Activated T-cell treated with anti-CD3 and anti-CD28 coated beads, Interleukin-2, amount 50 U/mL, for 24 hours (primary cell): Measurements from ENCODE around the gene DDIT4.
A peak's percentile ranks its signal among the peaks of the same experiment; 100 is the strongest.

Source experiments
- DNase-seq: peaks from one replicate; pipeline ENCODE4 v3.0.0-alpha.2; 2020
- H3K27ac Mint-ChIP-seq: 2 replicates; pipeline ENCODE4 v1.8.0; 2020; ENCODE audit warnings: mild to moderate bottlenecking, mixed read lengths
- H3K27me3 Mint-ChIP-seq: 2 replicates; pipeline ENCODE4 v1.8.0; 2020; ENCODE audit warnings: mixed read lengths
- H3K36me3 Mint-ChIP-seq: 2 replicates; pipeline ENCODE4 v1.8.0; 2020; ENCODE audit warnings: low read depth, mixed read lengths
- H3K4me1 Mint-ChIP-seq: 2 replicates; pipeline ENCODE4 v1.8.0; 2020; ENCODE audit warnings: low read depth, mixed read lengths
- H3K4me3 Mint-ChIP-seq: 2 replicates; pipeline ENCODE4 v1.8.0; 2020; ENCODE audit warnings: mild to moderate bottlenecking, moderate library complexity, mixed read lengths
- H3K9me3 Mint-ChIP-seq: 2 replicates; pipeline ENCODE4 v1.8.0; 2020; ENCODE audit warnings: mixed read lengths

Gene DDIT4

GRCh38 chr10:72320676-72321247 lies 47.0 kb downstream of the DDIT4 start:
- peak overlapping the region; percentile 85 for H3K4me3 Mint-ChIP-seq
- H3K36me3 Mint-ChIP-seq = no peaks in the 10 kb centered on the region
- no peaks in the 10 kb centered on the region for H3K9me3 Mint-ChIP-seq
- H3K4me1 Mint-ChIP-seq = peaks cover 79% of the 10 kb centered on the region
- peak; percentile 82 for DNase-seq
- H3K27me3 Mint-ChIP-seq = no peaks in the 10 kb centered on the region
- peak overlapping the region; percentile 100 for H3K27ac Mint-ChIP-seq

GRCh38 chr10:72321248-72322029 lies 47.7 kb downstream of the DDIT4 start:
- no peaks in the 10 kb centered on the region for H3K9me3 Mint-ChIP-seq
- no peak for DNase-seq
- no peaks in the 10 kb centered on the region for H3K27me3 Mint-ChIP-seq
- H3K4me1 Mint-ChIP-seq = peaks cover 76% of the 10 kb centered on the region
- no peaks in the 10 kb centered on the region for H3K36me3 Mint-ChIP-seq
- peak overlapping the region; percentile 100 for H3K27ac Mint-ChIP-seq
- H3K4me3 Mint-ChIP-seq = peak overlapping the region; percentile 85

GRCh38 chr10:72322030-72322279 lies 48.2 kb downstream of the DDIT4 start:
- H3K4me1 Mint-ChIP-seq = peaks cover 76% of the 10 kb centered on the region
- no peaks in the 10 kb centered on the region for H3K9me3 Mint-ChIP-seq
- H3K27ac Mint-ChIP-seq = peak overlapping the region; percentile 100
- peak; percentile 49 for DNase-seq
- no peaks in the 10 kb centered on the region for H3K27me3 Mint-ChIP-seq
- H3K4me3 Mint-ChIP-seq = peak overlapping the region; percentile 46
- H3K36me3 Mint-ChIP-seq = peaks cover 5% of the 10 kb centered on the region

GRCh38 chr10:72322280-72323058 lies 48.7 kb downstream of the DDIT4 start:
- DNase-seq = peak; percentile 71
- peak overlapping the region; percentile 100 for H3K27ac Mint-ChIP-seq
- no peaks in the 10 kb centered on the region for H3K9me3 Mint-ChIP-seq
- peaks cover 72% of the 10 kb centered on the region for H3K4me1 Mint-ChIP-seq
- peak overlapping the region; percentile 46 for H3K4me3 Mint-ChIP-seq
- no peaks in the 10 kb centered on the region for H3K27me3 Mint-ChIP-seq
- peaks cover 5% of the 10 kb centered on the region for H3K36me3 Mint-ChIP-seq

- peaks cover 74% of the 10 kb centered on the region for H3K4me1 Mint-ChIP-seq
- H3K9me3 Mint-ChIP-seq = no peaks in the 10 kb centered on the region
- peak overlapping the region; percentile 100 for H3K27ac Mint-ChIP-seq
- peak overlapping the region; percentile 46 for H3K4me3 Mint-ChIP-seq
- no peak for DNase-seq
- no peaks in the 10 kb centered on the region for H3K27me3 Mint-ChIP-seq
- peaks cover 12% of the 10 kb centered on the region for H3K36me3 Mint-ChIP-seq
Observed at GRCh38 chr10:72323108-72323749, 49.5 kb downstream of the DDIT4 start.

GRCh38 chr10:72323771-72324191 lies 50.1 kb downstream of the DDIT4 start:
- H3K9me3 Mint-ChIP-seq = no peaks in the 10 kb centered on the region
- H3K4me1 Mint-ChIP-seq = peaks cover 74% of the 10 kb centered on the region
- DNase-seq = no peak
- peaks cover 15% of the 10 kb centered on the region for H3K36me3 Mint-ChIP-seq
- H3K4me3 Mint-ChIP-seq = no peak overlapping the region
- H3K27me3 Mint-ChIP-seq = no peaks in the 10 kb centered on the region
- peak overlapping the region; percentile 100 for H3K27ac Mint-ChIP-seq
